HG03565 (cell line): ENCODE results near the gene LNPEP.

Experiments used
- ATAC-seq: cut with Tn5 transposase; IDR thresholded peaks from one replicate; pipeline ENCODE4 v1.9.1; 2021; ENCODE audit warnings: mild to moderate bottlenecking, moderate library complexity; ENCODE audit not compliant: unreplicated experiment

LNPEP gene

DNA sequence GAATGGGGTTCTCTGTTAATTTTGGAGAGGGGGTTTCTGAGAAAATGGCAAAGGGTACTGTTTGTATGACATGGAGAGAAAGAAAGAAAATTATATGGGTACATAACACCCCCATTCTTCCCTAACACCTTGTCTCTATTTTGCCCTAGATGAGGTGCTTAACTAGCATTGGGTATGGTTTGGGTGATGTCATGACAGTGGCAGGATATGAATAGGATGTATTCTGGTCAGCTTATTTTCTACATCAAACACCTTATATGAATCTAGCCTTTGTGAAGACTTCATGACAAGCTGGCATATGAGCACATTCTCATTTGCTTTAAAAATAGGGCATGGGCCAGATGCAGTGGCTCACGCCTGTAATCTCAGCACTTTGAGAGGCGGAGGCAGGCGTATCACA is 58.6 kb downstream of the LNPEP start:
- ATAC-seq = no peak

DNA sequence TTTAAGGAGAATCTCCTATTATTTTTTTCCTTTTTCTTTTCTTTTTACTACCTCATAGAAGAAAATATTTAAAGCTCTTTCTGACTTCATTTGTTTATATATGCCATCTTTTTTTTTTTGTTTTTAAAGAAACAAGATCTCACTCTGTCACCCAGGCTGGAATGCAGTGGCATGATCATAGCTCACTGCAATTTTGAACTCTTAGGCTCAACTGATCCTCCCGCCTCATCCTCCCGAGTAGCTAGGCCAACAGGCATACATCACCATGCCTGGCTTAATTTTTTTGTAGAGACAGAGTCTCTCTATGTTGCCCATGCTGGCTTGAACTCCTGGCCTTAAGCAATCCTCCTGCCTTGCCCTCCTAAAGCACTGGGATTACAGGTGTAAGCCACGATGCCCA is 59.5 kb downstream of the LNPEP start:
- ATAC-seq = no peak

DNA sequence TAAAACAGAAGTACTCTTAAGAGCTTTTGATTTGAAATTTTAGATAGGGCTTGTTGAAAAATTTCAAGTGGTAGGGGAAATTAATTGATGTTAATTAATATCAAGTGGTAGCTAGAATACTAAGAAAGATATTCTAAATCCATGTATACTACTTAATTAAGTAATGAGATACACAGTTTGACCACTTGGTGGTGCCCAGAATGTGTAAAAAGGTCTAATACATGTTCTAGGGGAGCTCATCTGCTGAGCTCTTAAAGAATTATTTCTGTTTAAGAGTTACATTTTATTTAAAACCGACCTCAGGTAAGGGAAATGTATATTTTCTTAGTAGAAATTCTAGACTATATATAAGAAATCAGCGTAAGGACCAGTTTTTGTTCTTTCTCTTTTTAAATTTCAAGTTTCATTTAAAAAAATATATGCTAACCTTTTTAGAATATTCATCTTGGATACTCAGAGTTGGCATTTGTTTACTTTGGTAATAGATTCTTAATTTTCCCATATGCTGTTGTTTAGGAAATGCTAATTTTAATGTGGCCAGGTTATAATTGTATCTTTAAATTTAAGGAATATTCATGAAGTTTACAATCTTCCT is 61.5 kb downstream of the LNPEP start:
- peak; percentile 68 for ATAC-seq

DNA sequence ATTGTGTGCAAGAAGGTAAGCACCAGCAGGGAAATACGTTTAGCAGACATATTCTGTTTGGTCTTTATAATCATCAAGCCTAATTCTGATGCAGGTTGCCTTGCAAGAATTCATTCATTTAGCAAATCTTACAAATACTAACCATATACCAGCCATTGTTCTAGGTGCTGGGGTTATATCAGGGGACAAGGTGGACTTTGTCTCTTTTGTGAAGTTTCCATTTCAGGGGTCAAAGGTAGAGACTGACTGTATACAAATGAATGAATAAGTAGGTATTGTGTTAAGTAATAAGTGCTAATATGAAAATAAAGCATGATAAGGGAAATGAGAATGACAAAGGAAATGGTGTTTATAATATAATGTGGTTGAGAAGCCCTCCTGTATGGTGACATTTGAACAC is 64.0 kb downstream of the LNPEP start:
- no peak for ATAC-seq

DNA sequence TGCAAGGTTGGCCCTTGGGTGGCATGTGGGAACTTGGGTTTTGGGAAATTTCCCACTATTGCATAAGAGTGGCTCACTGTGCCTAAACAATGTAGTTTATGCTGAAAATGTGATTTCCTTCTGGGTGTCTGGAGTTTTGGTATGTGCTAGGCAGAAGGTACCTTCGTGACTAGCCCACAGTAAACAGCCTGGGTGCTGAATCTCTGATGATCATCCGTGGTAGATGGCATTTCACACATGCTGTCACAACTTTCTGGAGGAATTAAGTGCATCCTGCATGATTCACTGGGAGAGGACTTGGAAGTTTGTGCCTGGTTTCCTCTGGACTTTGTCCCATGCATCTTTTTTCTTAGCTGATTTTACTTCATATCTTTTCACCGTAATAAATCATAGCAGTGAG is 64.5 kb downstream of the LNPEP start:
- ATAC-seq = no peak

DNA sequence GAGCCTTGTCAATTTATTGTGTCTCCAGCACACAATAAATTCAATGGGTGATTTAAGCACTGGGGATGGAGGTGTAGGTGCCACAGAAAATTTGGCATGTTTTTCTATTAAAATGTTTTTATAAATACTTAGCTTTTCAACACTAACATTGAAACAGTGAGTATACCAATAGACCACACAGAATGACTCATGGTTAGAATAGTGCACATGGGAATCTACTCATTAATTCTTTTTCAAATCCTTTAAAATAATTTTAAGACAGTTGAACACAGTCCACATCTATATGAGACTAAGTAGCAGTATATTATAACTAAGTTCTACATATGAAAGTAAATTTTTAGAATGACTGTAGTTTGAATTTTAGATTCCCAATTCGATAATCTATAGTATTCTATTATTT is 67.1 kb downstream of the LNPEP start:
- no peak for ATAC-seq

DNA sequence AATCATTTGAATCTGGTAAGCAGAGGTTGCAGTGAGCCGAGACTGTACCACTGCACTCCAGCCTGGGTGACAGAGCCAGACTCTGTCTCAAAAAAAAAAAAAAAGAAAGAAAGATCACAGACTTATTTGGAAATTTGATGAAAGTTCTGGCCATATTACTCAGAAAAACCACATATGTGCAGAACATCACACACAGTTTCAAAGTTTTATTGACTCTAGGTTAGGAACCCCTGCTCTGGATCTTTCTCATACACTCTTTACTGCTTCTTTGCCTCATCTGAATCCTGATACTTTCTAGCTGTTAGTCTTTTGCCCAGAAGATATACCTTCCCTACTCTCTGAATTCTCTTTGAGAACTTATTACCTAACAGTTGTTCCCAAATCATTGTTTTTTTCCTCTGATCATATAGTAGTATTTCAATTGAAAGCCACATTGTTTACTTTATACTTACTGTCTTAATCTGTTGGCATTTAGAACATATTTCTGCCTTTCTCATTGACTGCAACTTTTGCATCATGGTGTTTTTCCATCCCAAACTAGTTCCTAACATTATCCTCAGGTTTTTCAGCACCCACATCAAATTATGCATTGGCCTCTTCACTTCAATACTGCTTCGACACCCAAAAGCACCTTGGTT is 68.7 kb downstream of the LNPEP start:
- ATAC-seq = no peak

DNA sequence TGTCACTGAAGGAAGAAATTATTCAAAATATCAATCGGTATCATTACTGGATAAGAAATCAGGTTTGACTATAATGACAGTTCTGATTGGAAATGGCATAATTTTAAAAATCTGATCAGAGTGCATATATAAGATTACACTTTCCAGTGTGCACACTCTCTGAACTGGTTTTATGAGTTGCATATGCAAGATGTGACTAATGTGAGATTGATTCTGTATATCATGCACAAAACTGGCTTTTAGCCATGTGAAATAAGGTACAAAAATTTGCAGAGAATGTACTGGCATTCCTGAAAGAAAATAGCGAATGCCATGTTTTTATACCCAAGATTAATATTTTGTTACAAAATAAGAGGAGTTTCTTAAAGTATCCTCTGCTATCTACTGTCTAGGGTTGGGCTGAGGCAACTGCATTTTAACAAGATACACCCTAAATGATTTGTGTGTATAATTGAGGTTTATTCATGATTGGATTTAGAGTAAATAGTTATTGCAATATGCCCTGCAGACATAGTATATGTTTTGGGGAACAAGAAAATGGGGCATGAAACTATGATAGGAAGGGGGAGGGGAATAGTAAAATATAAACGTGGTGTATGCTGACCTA is 70.7 kb downstream of the LNPEP start:
- no peak for ATAC-seq

DNA sequence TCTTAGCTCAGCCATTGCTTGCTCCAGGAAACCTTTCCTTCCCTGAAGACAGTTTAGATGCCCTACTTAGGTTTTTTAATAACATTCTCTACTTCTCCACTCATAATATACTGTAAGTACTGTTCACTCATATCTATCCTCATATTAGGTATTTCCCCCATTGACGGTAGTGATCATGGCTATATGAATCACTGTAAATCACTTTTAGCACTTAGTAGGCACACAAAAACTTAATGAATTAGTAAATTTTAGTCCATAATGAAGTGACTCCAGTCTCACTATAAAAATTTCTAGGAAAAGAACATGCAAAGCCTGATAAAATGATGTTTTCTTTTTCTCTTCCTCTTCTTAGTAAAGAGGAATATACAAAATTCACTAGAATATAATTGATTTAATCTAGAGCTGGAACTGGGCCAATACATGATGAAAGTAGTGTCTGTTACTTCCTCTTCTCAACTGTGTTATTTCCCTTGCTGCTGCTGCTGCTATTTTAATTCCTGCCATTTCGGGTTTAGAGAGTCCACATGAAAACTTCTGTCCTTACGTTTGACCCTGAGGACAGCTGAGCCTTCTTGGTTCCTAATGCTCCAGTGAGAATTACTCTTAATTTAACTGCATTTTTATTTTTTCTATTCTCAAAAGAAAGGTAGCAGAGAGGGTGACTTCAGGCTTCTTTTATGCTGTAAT is 73.5 kb downstream of the LNPEP start:
- peak; percentile 68 for ATAC-seq

DNA sequence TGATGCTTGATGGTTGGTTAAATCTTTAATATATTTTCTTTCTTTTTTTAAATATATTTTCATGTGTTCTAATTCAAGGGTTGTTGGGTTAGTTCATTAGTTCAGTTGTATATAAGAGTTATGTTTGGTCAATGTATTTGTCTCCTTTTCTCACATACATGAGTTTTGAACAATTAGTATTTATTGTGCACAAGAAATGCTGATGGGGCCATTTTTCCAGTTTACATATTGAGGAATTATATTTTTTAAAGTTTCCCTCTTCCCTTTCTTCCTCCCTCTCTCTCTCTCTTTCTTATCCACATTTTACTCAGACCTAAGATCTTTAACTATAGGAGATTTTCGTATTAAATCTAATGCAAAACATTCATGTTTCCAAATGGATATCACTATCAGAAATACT is 74.0 kb downstream of the LNPEP start:
- no peak for ATAC-seq

DNA sequence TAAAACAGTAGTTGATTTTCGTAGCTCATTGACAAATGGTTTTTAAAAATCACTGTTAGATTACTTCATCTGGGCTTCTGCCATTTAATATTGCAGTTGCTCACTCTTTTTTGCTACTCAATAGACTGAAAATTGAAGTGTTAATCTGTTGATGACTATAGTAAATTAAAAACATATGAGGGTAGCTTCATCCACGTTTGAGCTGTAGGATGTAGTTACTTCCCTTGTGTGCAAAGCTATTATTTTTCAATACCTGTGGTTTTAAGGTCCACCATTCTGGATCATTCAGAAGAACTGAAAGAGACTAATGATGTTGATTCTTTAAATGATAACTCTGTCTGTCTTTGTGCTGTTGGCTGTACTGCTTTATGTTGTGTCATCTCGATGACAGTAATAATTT is 74.7 kb downstream of the LNPEP start:
- no peak for ATAC-seq

DNA sequence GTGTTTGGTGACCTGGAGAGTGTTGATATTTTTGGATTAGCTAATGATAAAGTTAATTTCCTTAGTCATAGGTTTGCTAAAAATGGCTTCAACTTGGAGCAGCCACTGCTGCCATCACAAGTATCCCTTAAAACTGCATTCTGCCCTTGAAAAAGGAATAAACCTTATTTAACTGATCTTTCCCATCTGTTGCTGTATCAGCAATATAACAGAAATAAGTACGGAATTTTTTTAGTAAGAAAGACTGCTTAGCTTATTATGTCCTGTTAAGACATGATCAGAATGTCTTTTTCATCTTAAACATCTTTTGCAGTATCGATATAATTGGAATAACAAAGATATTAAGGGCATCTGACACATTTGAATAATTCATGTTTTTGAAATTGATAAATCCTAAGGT is 75.7 kb downstream of the LNPEP start:
- no peak for ATAC-seq

DNA sequence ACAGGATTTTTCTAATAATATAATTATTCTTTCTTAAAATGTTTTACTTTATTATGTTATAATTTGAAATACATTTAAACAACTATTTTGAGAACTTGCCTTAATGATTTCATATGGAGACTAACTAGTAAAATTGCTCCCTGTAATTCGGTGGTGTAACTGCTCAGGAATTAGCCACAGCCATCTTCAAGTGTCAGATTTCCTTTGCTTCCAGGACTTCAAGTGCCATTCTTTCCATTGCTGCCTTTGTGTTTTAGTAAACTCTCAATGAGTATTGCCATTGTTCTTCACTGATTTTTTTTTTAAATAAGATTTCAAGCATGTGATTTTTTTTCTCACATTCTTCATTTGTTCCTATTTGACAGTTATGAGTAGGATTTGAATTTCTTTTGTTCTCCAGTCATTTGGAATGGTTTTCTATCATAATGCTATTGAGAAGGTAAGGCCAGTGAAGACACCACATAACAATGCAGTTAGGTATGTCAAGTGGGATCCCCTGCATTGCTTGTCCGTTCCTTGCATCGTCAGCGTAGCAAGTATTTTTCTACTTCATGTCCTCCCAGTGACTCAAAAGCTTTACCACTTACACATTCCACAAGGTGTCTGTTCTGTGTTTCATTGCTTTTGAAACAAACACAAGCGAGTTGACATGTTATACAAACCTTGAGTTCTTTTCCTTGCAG is 83.7 kb downstream of the LNPEP start:
- no peak for ATAC-seq

DNA sequence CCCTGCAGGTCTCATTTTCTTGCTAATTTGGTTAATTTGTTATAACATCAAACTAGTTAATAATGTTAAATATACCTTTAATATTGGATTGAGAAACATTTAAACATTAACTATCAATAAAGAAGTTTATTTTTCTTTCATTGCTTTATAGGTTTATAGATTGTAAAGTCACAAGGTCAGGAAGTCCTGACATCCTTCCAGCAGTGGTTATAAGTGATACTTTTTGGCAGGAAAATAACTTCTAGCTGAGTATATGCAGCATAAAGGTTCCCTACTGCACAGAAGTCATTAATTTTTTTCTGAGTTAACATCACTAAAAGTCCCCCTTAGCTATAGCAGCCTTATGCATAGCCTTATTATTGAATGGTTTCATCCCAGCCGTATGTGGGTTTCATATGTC is 85.5 kb downstream of the LNPEP start:
- ATAC-seq = no peak

DNA sequence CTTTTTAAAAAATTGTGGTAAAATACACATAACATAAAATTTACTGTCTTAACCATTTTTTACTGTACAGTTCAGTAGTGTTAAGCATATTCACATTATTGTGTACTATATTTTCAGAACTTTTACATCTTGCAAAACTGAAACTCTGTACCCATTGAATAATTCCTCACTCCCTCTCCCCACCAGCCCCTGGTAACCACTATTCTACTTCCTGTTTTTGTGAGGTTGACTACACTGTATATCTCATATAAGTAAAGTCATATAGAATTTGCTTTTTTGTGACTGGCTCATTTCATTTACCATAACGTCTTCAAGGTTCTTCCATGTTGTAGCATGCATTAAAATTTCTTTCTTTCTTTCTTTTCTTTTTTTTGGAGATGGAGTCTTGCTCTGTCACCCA is 87.0 kb downstream of the LNPEP start:
- no peak for ATAC-seq

DNA sequence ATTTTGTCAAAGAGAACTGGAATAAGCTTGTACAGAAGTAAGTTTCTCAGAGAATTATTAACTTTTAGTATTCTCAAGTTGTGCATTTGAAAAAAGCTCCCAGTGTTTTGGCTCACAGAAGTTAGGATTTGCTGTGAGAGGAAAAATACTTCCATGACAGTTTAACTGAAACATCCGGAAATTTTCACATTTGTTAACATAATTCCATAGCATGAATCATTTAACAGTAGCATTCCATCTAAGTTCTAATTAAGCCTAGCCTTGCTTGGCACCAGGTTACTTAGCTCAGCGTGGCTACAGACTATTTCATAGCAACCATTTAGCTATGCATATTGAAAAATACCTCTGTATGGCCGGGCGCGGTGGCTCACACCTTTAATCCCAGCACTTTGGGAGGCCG is 90.8 kb downstream of the LNPEP start:
- no peak for ATAC-seq

DNA sequence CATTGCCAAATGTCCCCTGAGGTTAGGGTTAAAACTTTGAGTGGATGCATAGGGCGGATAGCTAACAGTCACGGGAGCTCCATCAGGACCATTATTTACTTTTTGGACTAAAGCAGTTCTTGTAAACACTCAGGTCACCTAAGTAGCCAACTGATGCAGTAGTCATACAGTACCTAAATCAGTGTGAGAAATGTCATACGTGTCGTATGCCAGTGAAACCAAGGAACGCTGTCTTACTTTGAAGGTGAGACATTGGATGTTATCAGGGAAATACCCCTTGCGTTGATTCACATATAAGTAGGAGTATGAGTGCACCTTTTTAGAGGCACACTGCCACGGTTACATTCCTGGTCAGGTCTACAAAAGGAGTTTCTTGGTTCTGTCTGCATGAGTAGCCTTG is 101.9 kb downstream of the LNPEP start:
- no peak for ATAC-seq

DNA sequence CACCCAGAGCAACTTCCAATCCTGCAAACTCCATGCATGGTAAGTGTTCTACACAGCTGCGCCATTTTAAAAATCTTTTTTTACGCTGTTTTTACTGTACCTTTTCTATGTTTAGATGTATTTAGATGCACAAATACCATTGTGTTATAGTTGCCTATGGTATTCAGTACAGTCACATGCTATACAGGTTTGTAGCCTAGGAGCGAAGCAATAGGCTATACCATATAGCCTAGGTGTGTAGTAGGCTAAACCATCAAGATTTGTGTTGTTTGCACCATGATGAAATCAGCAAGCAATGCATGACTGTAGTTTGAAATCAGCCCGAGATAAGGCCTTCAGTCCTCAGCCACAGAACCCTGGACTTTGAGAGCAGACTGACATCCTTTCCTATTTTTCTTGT is 105.4 kb downstream of the LNPEP start:
- ATAC-seq = no peak

DNA sequence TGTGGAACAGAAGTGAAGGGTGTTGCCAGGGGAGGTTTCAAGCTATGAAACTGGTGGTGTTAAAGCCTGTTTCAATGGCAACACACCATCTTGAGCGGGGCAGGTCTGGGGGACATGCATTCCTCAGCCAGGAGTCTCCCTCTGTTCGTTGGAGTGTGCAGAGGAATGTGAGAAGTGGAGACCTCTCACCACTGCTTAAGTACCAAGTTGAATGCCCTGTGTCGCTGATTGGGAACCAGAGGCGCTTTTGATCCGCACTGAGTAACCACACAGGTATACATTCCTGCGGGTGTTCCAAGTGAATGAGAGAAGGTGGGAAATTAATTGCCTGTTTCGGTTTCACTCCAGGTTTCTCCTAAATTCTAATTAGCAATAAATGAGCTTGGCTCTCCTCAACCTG is 107.1 kb downstream of the LNPEP start:
- no peak for ATAC-seq

DNA sequence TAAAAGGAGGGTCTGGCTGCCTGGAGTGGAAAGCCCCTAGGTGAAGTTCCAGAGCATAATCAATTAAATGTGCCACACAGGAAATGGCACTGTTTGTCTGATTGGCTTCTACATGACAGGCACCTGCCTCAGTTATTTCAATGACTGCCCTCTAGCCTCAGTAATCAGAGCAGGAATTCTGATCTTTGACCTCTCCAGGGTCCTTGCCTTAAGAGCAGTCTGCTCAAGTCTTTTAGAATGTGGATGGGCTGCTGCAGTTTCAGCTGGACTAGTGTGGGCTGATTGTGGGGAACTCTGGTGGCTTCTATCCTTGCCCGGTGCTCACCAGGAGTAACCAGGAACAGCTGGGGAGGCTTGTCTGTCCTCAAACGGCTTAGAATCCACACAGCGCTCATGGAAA is 107.6 kb downstream of the LNPEP start:
- no peak for ATAC-seq

DNA sequence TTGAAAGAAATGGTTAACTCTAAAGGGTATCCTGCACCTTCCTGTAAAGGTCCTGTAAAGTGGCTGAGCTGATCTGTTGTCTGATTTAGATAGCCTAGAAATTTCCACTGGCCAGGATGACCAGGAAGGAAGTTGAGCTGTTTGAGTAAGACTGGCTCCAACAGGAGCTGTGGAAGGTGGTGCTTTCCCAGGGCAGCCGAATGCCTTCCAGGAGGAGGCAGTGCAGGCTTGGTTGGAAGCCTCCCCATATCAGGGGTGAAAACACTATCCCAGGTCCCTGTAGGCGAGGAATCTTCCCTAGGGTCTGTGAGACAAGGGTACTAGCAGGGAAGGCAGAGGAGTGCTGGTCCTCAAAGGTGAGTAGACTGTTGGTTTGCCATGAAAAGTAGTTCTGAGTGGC is 108.2 kb downstream of the LNPEP start:
- ATAC-seq = no peak
